ENCODE data around the gene RIC3. TPM values are rescaled to one million over a fixed set of nuclear protein-coding genes. Genes with fewer than 3 reads are reported as not detected.

Gene RIC3
- total and polyA plus RNA-seq, 2 of the 8 experiments (the other 6 are each of a cell fraction or from before 2014, with no cell fraction given) = 6.4 to 15.5 TPM

- H3K23me2 ChIP-seq (ENCODE audit: low read depth, low read length) = no peaks in the 10 kb centered on the region
- CTCF ChIA-PET (ENCODE audit: partially characterized antibody) = interaction anchor here (0.9 to 7.4 kb wide), 4 partner anchors 11 to 55 kb away, joined by 3 to 96 read pairs (median 6); no protein-coding TSS in a partner anchor
- no peaks in the 10 kb centered on the region for H3K27me3 ChIP-seq (replicated peaks in 1 of 4; ENCODE audit: control insufficient read depth in 3 of 4, extremely low read depth in 1 of 4, insufficient read depth in 3 of 4, low read length in 3 of 4)
- no peak overlapping the region for H3K56ac ChIP-seq (replicated peaks; ENCODE audit: insufficient read length, low read depth, low read length)
- no peak overlapping the region for H3K4me3 ChIP-seq (ENCODE audit: extremely low read depth in 1 of 4, insufficient read depth in 2 of 4, low read depth in 3 of 4, low read length in 4 of 4)
- H2BK15ac ChIP-seq (ENCODE audit: low read length) = no peak overlapping the region
- no peak overlapping the region for H3K4ac ChIP-seq (replicated peaks; ENCODE audit: insufficient read length, low read depth, low read length)
- H3K79me1 ChIP-seq (ENCODE audit: low read depth, low read length) = no peaks in the 10 kb centered on the region
- no peaks in the 10 kb centered on the region for H3K4me1 ChIP-seq (replicated peaks in 1 of 4; ENCODE audit: control insufficient read depth in 3 of 4, insufficient read depth in 4 of 4, low read length in 3 of 4)
- no peaks in the 10 kb centered on the region for H3K79me2 ChIP-seq (ENCODE audit: control insufficient read depth in 1 of 2, insufficient read depth in 2 of 2, low read length in 2 of 2)
- no peak overlapping the region for H2AK5ac ChIP-seq (ENCODE audit: low read depth, low read length)
- H4K20me1 ChIP-seq (replicated peaks in 1 of 2; ENCODE audit: control insufficient read depth in 1 of 2, insufficient read depth in 2 of 2, low read length in 2 of 2) = peaks cover 2 to 5% of the 10 kb centered on the region in 2 experiments
- H2BK20ac ChIP-seq (ENCODE audit: low read length) = no peak overlapping the region
- H4K91ac ChIP-seq (replicated peaks; ENCODE audit: insufficient read length, low read length) = no peak overlapping the region
- no peak overlapping the region for H3K4me2 ChIP-seq (ENCODE audit: insufficient read depth in 1 of 2, low read depth in 2 of 2, low read length in 2 of 2)
- H3K36me3 ChIP-seq (ENCODE audit: control insufficient read depth in 2 of 4, insufficient read depth in 4 of 4, low read length in 3 of 4) = peaks cover 2 to 28% (median 15%) of the 10 kb centered on the region in 4 experiments; a peak in 6 of 8 replicates
- POLR2A ChIA-PET (ENCODE audit: partially characterized antibody) = interaction anchor here (2.9 kb wide), 1 partner anchor 11 kb away, joined by 12 read pairs; no protein-coding TSS in a partner anchor
- WGBS, 2 experiments (ENCODE audit: extremely low coverage in 1 of 2, insufficient coverage in 1 of 2, insufficient read length in 1 of 2, insufficient replicate concordance in 2 of 2, low coverage in 1 of 2, low lambda C conversion rate in 2 of 2, missing lambda C conversion rate in 1 of 2) = 87% methylated on average over 4 of the region's 4 CpGs; no CpG with 5 or more reads in 1 of the 2 experiments
- no peak overlapping the region for H3K18ac ChIP-seq (ENCODE audit: extremely low read depth, low read length)
- no peak overlapping the region for H2AFZ ChIP-seq (ENCODE audit: low read length)
- no peaks in the 10 kb centered on the region for H3K9me3 ChIP-seq (ENCODE audit: insufficient read depth in 2 of 2, low read depth in 1 of 2, low read length in 1 of 2)
- FAIRE-seq (no peak), DNase-seq (ENCODE audit: low read depth in 1 of 2, low spot score in 2 of 2) (no peak)
- no peak overlapping the region for H3K14ac ChIP-seq (ENCODE audit: insufficient read length)
- no peak overlapping the region for H2BK12ac ChIP-seq (ENCODE audit: low read depth, low read length)
- H2BK120ac ChIP-seq (replicated peaks; ENCODE audit: low read depth, low read length) = no peak overlapping the region
- H3K9ac ChIP-seq (replicated peaks in 1 of 4; ENCODE audit: extremely low read depth in 1 of 4, low read depth in 3 of 4, low read length in 3 of 4) = no peak overlapping the region
- no peak overlapping the region for H4K8ac ChIP-seq (ENCODE audit: extremely low read depth, insufficient read depth, low read length)
- H4K5ac ChIP-seq (ENCODE audit: insufficient read length, low read depth, low read length) = no peak overlapping the region
- no peak overlapping the region for H3K27ac ChIP-seq (ENCODE audit: low read depth, low read length)
- H2BK5ac ChIP-seq (ENCODE audit: low read depth, low read length) = no peak overlapping the region
- no peak overlapping the region for H3K23ac ChIP-seq (ENCODE audit: insufficient read length)
- no peak for TF ChIP-seq PHF8 (conservative IDR thresholded peaks at IDR 0.05; ENCODE audit: low read depth, low read length)
- TF ChIP-seq SP4 (IDR thresholded peaks at IDR 0.05; ENCODE audit: low read length) = no peak
- TF ChIP-seq TCF12 (IDR thresholded peaks at IDR 0.05; ENCODE audit: low read depth, low read length) = no peak
- no peak for TF ChIP-seq SIX5 (IDR thresholded peaks at IDR 0.05; ENCODE audit: low read depth, low read length)
- no peak for TF ChIP-seq CHD2 (IDR thresholded peaks at IDR 0.05; ENCODE audit: low read length)
- no peak for TF ChIP-seq E2F6 (IDR thresholded peaks at IDR 0.05)
- TF ChIP-seq ATF2 (IDR thresholded peaks at IDR 0.05; ENCODE audit: low read length) = no peak
- TF ChIP-seq CBX8 (IDR thresholded peaks at IDR 0.05; ENCODE audit: borderline replicate concordance, low read depth, low read length) = no peak
- TF ChIP-seq FOSL1 (IDR thresholded peaks at IDR 0.05; ENCODE audit: insufficient read depth, low read depth, low read length) = no peak
- TF ChIP-seq KDM1A (IDR thresholded peaks at IDR 0.05; ENCODE audit: borderline replicate concordance, low read length) = no peak
- no peak for TF ChIP-seq CTBP2 (IDR thresholded peaks at IDR 0.05; ENCODE audit: borderline replicate concordance, insufficient read depth, insufficient read length, low read length)
- TF ChIP-seq NANOG (IDR thresholded peaks at IDR 0.05; ENCODE audit: insufficient read depth, low read depth, low read length, poor library complexity, severe bottlenecking) = no peak
Measured at GRCh38 chr11:8110396-8110795, 58.4 kb downstream of the RIC3 start.
